HEK293 (cell line): Measurements from ENCODE around the gene CBX5.
"Not testable (repeated sequence)": the region's sequence is repeated elsewhere in the genome, so short reads cannot be mapped to it uniquely, and the experiment has no call there.

ENCODE experiments used
- CTCF ChIA-PET: fragments of 350-600 bp; formaldehyde crosslinking; extraction: SDS; loops from one replicate; lab custom pipeline; 2021; ENCODE audit warnings: antibody characterized with exemption; lab: Yijun Ruan, JAX
- POLR2A ChIA-PET: fragments of 300-600 bp; formaldehyde crosslinking; extraction: SDS; loops from one replicate; lab custom pipeline; 2020; ENCODE audit warnings: antibody characterized with exemption, inconsistent platforms; lab: Yijun Ruan, JAX
- H3K27ac ChIP-seq: fragments of 200-500 bp; sonication (Bioruptor generic); 2 replicates; pipeline ENCODE4 v1.5.1; 2014; ENCODE audit warnings: low read depth, low read length, control low read depth, inconsistent platforms; ENCODE audit errors: extremely low read depth
- H3K36me3 ChIP-seq, 2 experiments: fragments of 200-500 bp in 1 of 2; sonication (Bioruptor generic) in 1 of 2; 1 replicate in 1 of 2; 2 replicates in 1 of 2; pipeline ENCODE4 v1.5.1; 2014 to 2017; ENCODE audit warnings: inconsistent platforms in 2 of 2, low read length in 2 of 2; ENCODE audit not compliant: control insufficient read depth in 2 of 2, insufficient read depth in 1 of 2
- H3K4me1 ChIP-seq: fragments of 200-500 bp; sonication (Bioruptor generic); 2 replicates; pipeline ENCODE4 v1.5.1; 2014; ENCODE audit warnings: mild to moderate bottlenecking, low read length, inconsistent platforms; ENCODE audit not compliant: control insufficient read depth, insufficient read depth
- H3K4me3 ChIP-seq: 2 replicates; pipeline ENCODE4 v1.5.1; 2011; ENCODE audit warnings: low read depth, mild to moderate bottlenecking, control low read depth, low read length, moderate library complexity
- H3K9me3 ChIP-seq: fragments of 200-500 bp; sonication (Bioruptor generic); 2 replicates; pipeline ENCODE4 v1.5.1; 2014; ENCODE audit warnings: low read depth, low read length, inconsistent platforms; ENCODE audit not compliant: control insufficient read depth, insufficient read depth
- BCL11A ChIP-seq: fragments of 450-650 bp; formaldehyde crosslinking; IDR thresholded peaks from 2 replicates; pipeline ENCODE4 v1.5.1; 2016; ENCODE audit warnings: low read depth, missing biosample characterization, missing genetic modification characterization
- HIC1 ChIP-seq: fragments of 450-650 bp; formaldehyde crosslinking; IDR thresholded peaks from 2 replicates; pipeline ENCODE4 v1.5.1; 2016; ENCODE audit warnings: missing biosample characterization, missing genetic modification characterization
- SALL2 ChIP-seq: fragments of 450-650 bp; formaldehyde crosslinking; IDR thresholded peaks from 2 replicates; pipeline ENCODE4 v1.5.0; 2017; ENCODE audit warnings: missing biosample characterization, mild to moderate bottlenecking, missing genetic modification characterization, borderline replicate concordance
- SCRT2 ChIP-seq: fragments of 450-650 bp; formaldehyde crosslinking; IDR thresholded peaks from 2 replicates; pipeline ENCODE4 v1.5.1; 2016; ENCODE audit warnings: missing biosample characterization, missing genetic modification characterization
- SP2 ChIP-seq: fragments of 450-650 bp; formaldehyde crosslinking; IDR thresholded peaks from 2 replicates; pipeline ENCODE4 v1.5.1; 2016; ENCODE audit warnings: missing biosample characterization, missing genetic modification characterization
- TCF7L2 ChIP-seq: IDR thresholded peaks from 2 replicates; pipeline ENCODE4 v1.6.1; 2011; ENCODE audit warnings: low read depth, mild to moderate bottlenecking, inconsistent platforms, low read length, moderate library complexity, borderline replicate concordance
- TRIM28 ChIP-seq: IDR thresholded peaks from 2 replicates; pipeline ENCODE4 v1.6.1; 2011; ENCODE audit warnings: low read length, control low read depth, borderline replicate concordance
- ZBTB44 ChIP-seq: fragments of 450-650 bp; IDR thresholded peaks from 2 replicates; pipeline ENCODE4 v1.5.1; 2018; ENCODE audit warnings: missing biosample characterization, mild to moderate bottlenecking, missing genetic modification characterization
- ZFHX2 ChIP-seq: fragments of 450-650 bp; formaldehyde crosslinking; conservative IDR thresholded peaks from 2 replicates; pipeline ENCODE4 v1.5.1; 2016; ENCODE audit warnings: missing biosample characterization, missing genetic modification characterization
- ZNF133 ChIP-seq: fragments of 450-650 bp; formaldehyde crosslinking; IDR thresholded peaks from 2 replicates; pipeline ENCODE4 v1.5.1; 2016; ENCODE audit warnings: missing biosample characterization, missing genetic modification characterization
- ZNF146 ChIP-seq: fragments of 450-650 bp; formaldehyde crosslinking; IDR thresholded peaks from 2 replicates; pipeline ENCODE4 v1.5.1; 2016; ENCODE audit warnings: missing biosample characterization, missing genetic modification characterization
- ZNF174 ChIP-seq: fragments of 450-650 bp; formaldehyde crosslinking; IDR thresholded peaks from 2 replicates; pipeline ENCODE4 v1.5.0; 2017; ENCODE audit warnings: missing biosample characterization, mild to moderate bottlenecking, missing genetic modification characterization
- ZNF324 ChIP-seq: fragments of 450-650 bp; formaldehyde crosslinking; IDR thresholded peaks from 2 replicates; pipeline ENCODE4 v1.5.1; 2016; ENCODE audit warnings: missing biosample characterization, missing genetic modification characterization
- ZNF391 ChIP-seq: fragments of 450-650 bp; formaldehyde crosslinking; IDR thresholded peaks from 2 replicates; pipeline ENCODE4 v1.5.1; 2016; ENCODE audit warnings: low read depth, missing biosample characterization, missing genetic modification characterization, borderline replicate concordance
- ZNF449 ChIP-seq: fragments of 450-650 bp; formaldehyde crosslinking; IDR thresholded peaks from 2 replicates; pipeline ENCODE4 v1.5.1; 2017; ENCODE audit warnings: missing biosample characterization, mild to moderate bottlenecking, missing genetic modification characterization, moderate library complexity
- ZNF600 ChIP-seq: fragments of 450-650 bp; formaldehyde crosslinking; IDR thresholded peaks from 2 replicates; pipeline ENCODE4 v1.5.1; 2016; ENCODE audit warnings: missing biosample characterization, missing genetic modification characterization
- ZNF624 ChIP-seq: fragments of 450-650 bp; formaldehyde crosslinking; IDR thresholded peaks from 2 replicates; pipeline ENCODE4 v1.5.1; 2017; ENCODE audit warnings: missing biosample characterization, missing genetic modification characterization
- ZNF707 ChIP-seq: fragments of 450-650 bp; formaldehyde crosslinking; IDR thresholded peaks from 2 replicates; pipeline ENCODE4 v1.5.1; 2016; ENCODE audit warnings: missing biosample characterization, missing genetic modification characterization
- ZNF747 ChIP-seq: fragments of 450-650 bp; formaldehyde crosslinking; IDR thresholded peaks from 2 replicates; pipeline ENCODE4 v1.5.1; 2016; ENCODE audit warnings: missing biosample characterization, missing genetic modification characterization
- ZNF776 ChIP-seq: fragments of 450-650 bp; formaldehyde crosslinking; IDR thresholded peaks from 2 replicates; pipeline ENCODE4 v1.5.0; 2017; ENCODE audit warnings: missing biosample characterization, missing genetic modification characterization, borderline replicate concordance

The CBX5 gene

GRCh38 chr12:54282949-54283593 is 3.1 kb upstream of the CBX5 start (continued):
- TF ChIP-seq ZNF707 (tag by site-specific recombination) (no peak), BCL11A (tag by site-specific recombination) (no peak), TCF7L2 (no peak), ZFHX2 (tag by site-specific recombination) (peak; percentile 54), ZNF174 (tag by site-specific recombination) (no peak), ZNF600 (peak; percentile 77), SALL2 (tag by site-specific recombination) (no peak), ZNF776 (no peak), ZNF324 (tag by site-specific recombination) (no peak), ZNF747 (tag by site-specific recombination) (no peak), TRIM28 (no peak), ZBTB44 (tag by site-specific recombination) (no peak)

GRCh38 chr12:54281694-54282093 is 1.8 kb upstream of the CBX5 start:
- POLR2A ChIA-PET: interaction anchor here (0.7 to 4.5 kb wide), 12 partner anchors 11 to 77 kb away, joined by 3 to 113 read pairs (median 8); partner anchors contain the start of genes COPZ1 and NFE2
- Histone ChIP-seq H3K36me3 (peaks cover 35 to 75% of the 10 kb centered on the region in 2 experiments), H3K27ac (peak overlapping the region; percentile 94; the same call in 1 of the 2 replicates), H3K4me3 (peak overlapping the region; percentile 99)
- not testable (repeated sequence) for H3K9me3 ChIP-seq, H3K4me1 ChIP-seq
- CTCF ChIA-PET: interaction anchor here (0.7 to 2.8 kb wide), 6 partner anchors 9 to 79 kb away, joined by 3 to 19 read pairs (median 7); partner anchors contain the start of gene COPZ1

GRCh38 chr12:54281261-54281638 is 1.3 kb upstream of the CBX5 start:
- POLR2A ChIA-PET: interaction anchor here (0.7 to 4.5 kb wide), 16 partner anchors 8 to 78 kb away, joined by 3 to 113 read pairs (median 8); partner anchors contain the start of genes COPZ1 and NFE2
- not testable (repeated sequence) for H3K9me3 ChIP-seq
- H3K4me3 ChIP-seq: peak overlapping the region; percentile 99
- TF ChIP-seq ZNF449 (tag by site-specific recombination): 0 out of 2 replicates have a peak, but pooled peaks have one; percentile 9
- TF ChIP-seq, all 188 proteins: peak for 1; not testable (repeated sequence) for 187
- H3K36me3 ChIP-seq: peaks cover 30 to 70% of the 10 kb centered on the region in 2 experiments
- H3K4me1 ChIP-seq: not testable (repeated sequence)
- CTCF ChIA-PET: interaction anchor here (0.7 to 2.8 kb wide), 6 partner anchors 9 to 79 kb away, joined by 3 to 19 read pairs (median 7); partner anchors contain the start of gene COPZ1
- H3K27ac ChIP-seq: peak overlapping the region; percentile 94

GRCh38 chr12:54280468-54281260 is 742 bp upstream of the CBX5 start, which contains the start of gene HNRNPA1:
TSS of gene HNRNPA1 (plus strand) at chr12:54280726. CDS start at chr12:54280808, 82 bp downstream.
- ChIA-PET CTCF (interaction anchor here (0.5 to 2.8 kb wide), 12 partner anchors 8 to 91 kb away, joined by 3 to 19 read pairs (median 5); partner anchors contain the start of gene COPZ1), POLR2A (interaction anchor here (0.5 to 4.5 kb wide), 42 partner anchors 9 to 1883 kb away, joined by 3 to 113 read pairs (median 8); partner anchors contain the start of genes COPZ1, HOXC9 and NFE2)
- Histone ChIP-seq H3K9me3 (no peaks in the 10 kb centered on the region), H3K36me3 (peaks cover 24 to 64% of the 10 kb centered on the region in 2 experiments), H3K4me1 (peaks cover 5% of the 10 kb centered on the region), H3K4me3 (peak within 1 kb of the TSS; percentile 99), H3K27ac (peak within 1 kb of the TSS; percentile 94)
- TF ChIP-seq SP2 (peak; percentile 97), ZNF133 (tag by site-specific recombination) (no peak), ZNF391 (tag by site-specific recombination) (peak; percentile 91), ZNF624 (tag by site-specific recombination) (no peak), HIC1 (tag by site-specific recombination) (peak; percentile 90), ZBTB44 (tag by site-specific recombination) (no peak), ZNF146 (peak; percentile 64), SCRT2 (tag by site-specific recombination) (no peak)
